ENCODE results near the gene PNCK. TPM values are rescaled to one million over a fixed set of nuclear protein-coding genes. Genes with fewer than 3 reads are reported as not detected.
A peak's percentile ranks its signal among the peaks of the same experiment; 100 is the strongest.

The PNCK gene
- total RNA-seq, 1 experiment from 2014 or later: 0.84 TPM

- Histone ChIP-seq H3K9me3 (ENCODE audit: control insufficient read depth in 1 of 2, insufficient read depth in 1 of 2, low read depth in 1 of 2, low read length in 2 of 2) (no peaks in the 10 kb centered on the region), H4K20me1 (ENCODE audit: insufficient read depth) (no peaks in the 10 kb centered on the region), H3K36me3 (ENCODE audit: control insufficient read depth in 1 of 2, insufficient read depth in 2 of 2, low read length in 2 of 2) (no peaks in the 10 kb centered on the region), H3K27me3 (ENCODE audit: insufficient read depth, low read length) (no peaks in the 10 kb centered on the region), H2AFZ (ENCODE audit: low read depth, low read length, poor library complexity, severe bottlenecking) (no peak overlapping the region), H3K4me1 (ENCODE audit: control insufficient read depth in 1 of 2, insufficient read depth in 2 of 2, low read length in 2 of 2) (peaks cover 4 to 24% of the 10 kb centered on the region in 2 experiments; a peak in 3 of 4 replicates), H3K9ac (ENCODE audit: low read length) (no peak overlapping the region), H3K27ac (ENCODE audit: low read depth, low read length) (no peak overlapping the region; the same call in 1 of the 2 replicates), H3K9me2 (ENCODE audit: insufficient read depth) (no peaks in the 10 kb centered on the region), H3K79me2 (ENCODE audit: insufficient read depth, low read length) (peaks cover 22% of the 10 kb centered on the region), H3K4me3 (replicated peaks in 1 of 2; ENCODE audit: low read depth in 1 of 2, low read length in 2 of 2) (no peak overlapping the region), H3K4me2 (ENCODE audit: low read length) (peak overlapping the region; percentile 74)
- intact Hi-C loops (cut with micrococcal nuclease): no loop called here
- ChIA-PET RAD21 (ENCODE audit: low non-redundant PET in 1 of 2, low total read pairs in 2 of 2, uncharacterized antibody in 2 of 2, unreplicated experiment in 2 of 2) (no interaction called here), POLR2A (no interaction called here), CTCF (no interaction called here)
- TSS peak; percentile 38 for BruUV-seq (replicated peaks)
- TF ChIP-seq MAX (IDR thresholded peaks at IDR 0.05) (no peak), POLR2A (IDR thresholded peaks at IDR 0.05; ENCODE audit: borderline replicate concordance, extremely low read depth, insufficient read depth, insufficient read length) (no peak), FOSL1 (IDR thresholded peaks at IDR 0.05; ENCODE audit: low read depth) (no peak), RAD21 (IDR thresholded peaks at IDR 0.05; ENCODE audit: low read depth) (no peak), EZH2 (IDR thresholded peaks at IDR 0.05) (no peak), EGR1 (IDR thresholded peaks at IDR 0.05; ENCODE audit: low read depth) (no peak), TCF7L2 (IDR thresholded peaks at IDR 0.05; ENCODE audit: borderline replicate concordance, extremely low read depth, insufficient read depth, insufficient read length) (no peak), YY1 (IDR thresholded peaks at IDR 0.05; ENCODE audit: extremely low read depth, insufficient replicate concordance, low read depth, low read length) (no peak), CTCF (IDR thresholded peaks at IDR 0.05 in 2 of 3, conservative IDR thresholded peaks at IDR 0.05 in 1 of 3; ENCODE audit: borderline replicate concordance in 1 of 3, insufficient read depth in 1 of 3, low read depth in 2 of 3, low read length in 2 of 3) (no peak), CBX3 (IDR thresholded peaks at IDR 0.05; ENCODE audit: low read depth) (no peak), ZFX (IDR thresholded peaks at IDR 0.05) (no peak), ELF1 (IDR thresholded peaks at IDR 0.05; ENCODE audit: borderline replicate concordance, low read depth) (no peak), REST (IDR thresholded peaks at IDR 0.05; ENCODE audit: low read depth) (no peak), ZNF274 (IDR thresholded peaks at IDR 0.05; ENCODE audit: low read depth, low read length) (no peak), EZH2phosphoT487 (IDR thresholded peaks at IDR 0.05; ENCODE audit: borderline replicate concordance) (no peak), ATF3 (IDR thresholded peaks at IDR 0.05) (no peak), CEBPB (IDR thresholded peaks at IDR 0.05; ENCODE audit: low read depth) (no peak), SRF (IDR thresholded peaks at IDR 0.05; ENCODE audit: low read depth) (no peak), SIN3A (IDR thresholded peaks at IDR 0.05; ENCODE audit: low read depth) (no peak), JUND (IDR thresholded peaks at IDR 0.05) (no peak)
- DNase-seq (ENCODE audit: low read depth, low spot score) (no peak), ATAC-seq (no peak)
Observed at GRCh38 chrX:153690466-153690865, 16.9 kb upstream of the PNCK start.
